GM21786 (cell line): ENCODE results near the gene CELF4.

ENCODE experiments used
- ATAC-seq: cut with Tn5 transposase; IDR thresholded peaks from one replicate; pipeline ENCODE4 v1.9.1; 2021; ENCODE audit not compliant: unreplicated experiment

The CELF4 gene

GRCh38 chr18:37527395-37527794, 38.2 kb downstream of the CELF4 start:
- no peak for ATAC-seq

DNA sequence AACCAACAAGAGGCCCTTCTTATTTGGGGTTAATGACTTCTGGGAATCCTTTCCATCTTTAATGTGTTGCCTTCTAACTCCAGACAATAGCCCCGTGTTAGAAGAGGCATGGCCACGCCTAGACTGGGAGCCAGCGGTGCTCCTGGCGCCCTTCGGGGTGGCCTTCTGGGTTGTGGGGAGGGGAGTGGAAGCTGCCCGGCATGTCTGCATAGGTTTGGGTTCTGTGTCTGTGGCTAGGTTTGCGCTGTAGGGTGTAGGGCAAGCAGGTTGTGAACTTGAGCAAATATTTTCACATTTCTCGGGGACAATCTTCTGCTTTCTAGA, 40.4 kb downstream of the CELF4 start:
- no peak for ATAC-seq

DNA sequence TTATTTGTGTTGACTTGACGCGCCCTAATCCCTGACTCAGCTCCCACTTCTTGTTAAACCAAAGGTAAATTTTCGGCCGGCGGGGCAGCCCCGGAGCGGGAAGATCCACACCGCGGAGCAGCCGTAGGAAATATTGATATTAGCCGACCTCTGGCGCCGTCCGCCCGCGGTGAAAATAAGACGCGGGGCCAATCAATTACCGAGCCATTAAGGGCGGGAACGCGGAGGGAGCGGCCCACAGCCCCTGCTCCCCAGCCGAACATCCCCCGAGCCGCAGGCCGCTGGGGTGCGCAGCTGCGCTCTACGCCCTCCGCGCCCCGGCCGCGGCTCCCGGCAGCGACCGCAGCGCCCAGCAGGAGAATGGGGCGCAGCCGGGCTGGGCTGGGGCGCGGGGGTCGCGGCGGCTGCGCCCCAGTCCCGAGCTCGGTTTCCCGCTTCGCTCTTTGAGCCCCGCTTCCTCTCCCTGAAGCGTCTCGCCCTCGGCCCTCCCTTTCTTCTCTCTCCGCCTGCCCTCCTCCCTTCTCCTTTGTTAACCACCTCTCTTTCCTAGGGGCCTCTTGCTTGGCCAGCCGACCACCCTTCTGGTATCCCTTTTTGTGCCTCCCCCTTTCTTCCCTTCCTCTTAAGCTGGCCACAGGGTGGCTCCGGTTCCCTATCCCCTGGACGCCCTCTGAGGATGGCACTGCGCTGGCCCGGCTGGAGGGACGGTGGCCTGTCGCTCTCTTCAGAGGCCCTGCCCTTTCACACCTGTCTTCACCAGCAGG, 40.9 kb downstream of the CELF4 start:
- ATAC-seq: no peak

- ATAC-seq: no peak
Measured at GRCh38 chr18:37524139-37524497, 41.5 kb downstream of the CELF4 start.

- no peak for ATAC-seq
Measured at GRCh38 chr18:37521510-37522465, 43.8 kb downstream of the CELF4 start.

DNA sequence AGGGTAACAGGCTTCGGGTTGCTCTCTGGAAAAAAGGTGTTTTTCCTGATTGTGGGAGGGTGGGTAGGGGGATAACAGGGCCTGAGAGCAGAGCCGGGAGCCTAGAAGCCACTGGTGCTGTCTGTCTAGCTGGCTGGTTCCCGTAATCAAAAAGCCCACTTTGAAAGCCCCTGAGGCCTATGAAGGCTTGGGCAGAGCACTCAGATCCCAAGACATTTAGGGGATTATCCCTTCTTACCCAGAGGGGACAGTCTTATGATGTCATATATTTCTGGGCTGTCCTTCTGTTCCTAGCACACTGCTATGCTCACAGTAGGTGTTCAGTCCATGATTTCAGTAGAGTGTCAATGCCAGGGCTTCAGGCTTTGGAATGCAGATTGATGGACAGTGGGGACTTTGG, 45.1 kb downstream of the CELF4 start:
- ATAC-seq: no peak

GRCh38 chr18:37519510-37520135, 46.0 kb downstream of the CELF4 start:
- ATAC-seq: no peak

GRCh38 chr18:37516361-37516853, 49.2 kb downstream of the CELF4 start:
- no peak for ATAC-seq

GRCh38 chr18:37514953-37515352, 50.6 kb downstream of the CELF4 start:
- no peak for ATAC-seq

GRCh38 chr18:37512400-37512799, 53.2 kb downstream of the CELF4 start:
- no peak for ATAC-seq

GRCh38 chr18:37511721-37512298, 53.8 kb downstream of the CELF4 start:
- no peak for ATAC-seq

DNA sequence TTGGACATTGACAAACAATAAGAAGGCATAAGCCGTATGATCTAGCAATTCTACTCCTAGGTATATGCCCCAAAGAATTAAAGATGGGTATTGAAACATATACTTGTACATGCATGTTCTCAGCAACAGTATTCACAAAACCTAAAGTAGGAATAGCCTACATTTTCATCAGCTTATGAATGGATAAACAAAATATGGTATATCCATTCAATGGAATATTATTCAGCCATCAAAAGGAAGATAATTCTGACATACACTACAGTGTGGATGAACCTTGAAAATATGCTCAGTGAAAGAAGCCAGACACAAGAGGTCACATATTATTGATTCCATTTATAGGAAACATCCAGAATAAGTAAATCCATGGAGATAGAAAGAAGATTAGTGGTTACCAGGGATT, 56.0 kb downstream of the CELF4 start:
- no peak for ATAC-seq

GRCh38 chr18:37508207-37508606, 57.4 kb downstream of the CELF4 start:
- ATAC-seq: no peak

- ATAC-seq: no peak
Measured at GRCh38 chr18:37507239-37507638, 58.4 kb downstream of the CELF4 start.

GRCh38 chr18:37506001-37506400, 59.6 kb downstream of the CELF4 start:
- no peak for ATAC-seq

GRCh38 chr18:37505321-37505720, 60.3 kb downstream of the CELF4 start:
- ATAC-seq: no peak

DNA sequence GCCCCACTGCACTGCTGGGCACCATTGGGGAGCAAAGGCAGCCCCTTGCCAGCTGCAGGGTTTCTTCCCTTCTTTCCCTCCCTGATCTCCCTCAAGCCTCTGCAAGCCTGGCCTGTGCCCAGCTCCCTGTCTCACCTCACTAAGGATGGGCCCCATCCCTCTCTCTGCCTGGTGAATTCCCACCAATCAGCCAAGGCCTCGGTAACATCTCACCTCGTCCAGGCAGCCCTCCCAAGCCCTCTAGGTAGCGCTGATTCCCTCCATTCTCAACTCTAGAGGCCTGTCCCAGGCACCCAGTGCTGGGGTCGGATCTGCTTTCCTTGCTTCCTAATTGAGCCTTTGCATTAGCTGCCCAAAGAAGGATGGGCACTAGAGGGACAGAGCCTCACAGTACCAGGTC, 63.0 kb downstream of the CELF4 start:
- no peak for ATAC-seq

- ATAC-seq: no peak
Measured at GRCh38 chr18:37502036-37502435, 63.6 kb downstream of the CELF4 start.

DNA sequence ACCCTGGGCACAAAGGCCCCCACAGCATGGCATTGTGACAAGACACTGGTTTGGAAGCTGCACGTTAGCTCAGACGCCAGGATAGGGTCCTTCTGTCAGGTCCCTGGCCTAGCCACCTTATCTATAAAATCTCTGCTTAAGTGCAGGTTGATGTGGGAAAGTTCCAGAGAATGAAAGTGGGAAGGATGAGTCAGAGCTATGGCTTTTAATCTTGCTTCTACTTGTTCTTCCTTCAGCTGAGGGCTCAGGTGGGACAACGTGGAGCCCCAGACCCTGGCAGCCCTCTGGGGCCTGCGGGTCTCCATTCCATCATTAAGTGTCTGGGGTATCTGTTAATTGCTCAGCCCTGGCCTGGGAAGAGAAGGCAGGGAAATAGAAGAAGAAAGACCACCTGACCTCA, 64.5 kb downstream of the CELF4 start:
- ATAC-seq: no peak

DNA sequence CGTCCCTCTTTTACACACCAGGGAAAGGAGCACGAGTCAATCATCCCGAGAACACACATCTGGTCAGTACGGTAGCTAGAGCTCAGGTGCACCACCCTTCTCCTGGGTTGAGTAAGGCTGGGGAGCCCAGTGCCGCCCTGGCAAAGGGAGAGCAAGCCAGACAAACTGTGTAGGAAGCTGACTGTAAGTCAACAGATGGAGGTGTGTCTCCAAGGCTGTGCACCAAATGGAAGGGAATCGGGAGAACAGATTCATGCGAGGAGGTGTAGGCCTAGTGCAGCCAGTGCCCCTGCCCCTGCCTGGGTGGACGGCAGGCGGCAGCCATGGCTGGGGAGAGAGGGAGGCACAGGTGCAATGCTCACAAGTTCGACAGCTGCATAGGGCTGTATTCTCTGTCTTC, 65.7 kb downstream of the CELF4 start:
- no peak for ATAC-seq

DNA sequence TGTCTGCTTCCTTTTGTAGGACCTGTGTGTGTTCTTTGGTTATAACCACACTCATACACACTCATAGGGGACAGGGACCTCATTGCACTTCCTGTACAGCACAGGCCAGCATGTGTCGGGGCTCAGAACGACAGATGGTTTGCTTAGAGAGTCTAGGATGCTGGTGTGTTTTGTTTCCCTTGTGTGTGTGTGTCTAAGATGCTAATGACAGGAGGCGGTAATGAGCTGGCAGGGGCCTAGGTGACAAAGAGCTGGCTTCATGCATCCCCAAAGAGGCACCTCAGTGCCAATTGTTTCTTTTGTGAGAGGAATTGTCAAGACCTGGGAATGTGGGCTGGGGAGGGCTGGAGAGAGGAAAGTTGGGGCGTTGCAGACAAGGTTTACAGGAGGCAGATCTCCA, 66.6 kb downstream of the CELF4 start:
- no peak for ATAC-seq
